HepG2 (cell line): ENCODE measurements around the gene CDAN1. TPM values are rescaled to one million over a fixed set of nuclear protein-coding genes. Genes with fewer than 3 reads are reported as not detected.

Experiments
- AKNA ChIP-seq: sonication (generic); formaldehyde crosslinking; IDR thresholded peaks from 2 replicates; pipeline ENCODE4 v1.4.0; 2020; ENCODE audit warnings: missing genetic modification reagents, borderline replicate concordance
- ATF7 ChIP-seq, 2 experiments: fragments of 450-650 bp in 1 of 2; sonication (generic) in 1 of 2; formaldehyde crosslinking in 1 of 2; IDR thresholded peaks; 2 replicates each; pipeline versions ENCODE4 v1.4.0 to v1.6.1; 2016 to 2020; ENCODE audit warnings: antibody characterized with exemption in 1 of 2, mild to moderate bottlenecking in 1 of 2, missing genetic modification reagents in 1 of 2
- CEBPG ChIP-seq: IDR thresholded peaks from 2 replicates; pipeline ENCODE4 v1.6.1; 2016
- GATAD2A ChIP-seq: IDR thresholded peaks from 2 replicates; pipeline ENCODE4 v1.6.1; 2016
- HMGXB4 ChIP-seq, 2 experiments: sonication (generic) in 1 of 2; formaldehyde crosslinking in 1 of 2; IDR thresholded peaks; 2 replicates each; pipeline versions ENCODE4 v1.4.0 to v1.6.1; 2018 to 2020; ENCODE audit warnings: missing genetic modification reagents in 2 of 2, borderline replicate concordance in 1 of 2, low read depth in 1 of 2, mild to moderate bottlenecking in 1 of 2, missing biosample characterization in 1 of 2
- RBAK ChIP-seq: sonication (generic); formaldehyde crosslinking; IDR thresholded peaks from 2 replicates; pipeline ENCODE4 v1.5.1; 2020; ENCODE audit warnings: mild to moderate bottlenecking, missing genetic modification reagents
- REPIN1 ChIP-seq: sonication (generic); formaldehyde crosslinking; IDR thresholded peaks from 2 replicates; pipeline ENCODE4 v1.8.0; 2022; ENCODE audit warnings: missing genetic modification reagents, low read depth, mild to moderate bottlenecking, borderline replicate concordance
- ZEB1 ChIP-seq: IDR thresholded peaks from 2 replicates; pipeline ENCODE4 v1.6.1; 2012; ENCODE audit warnings: mild to moderate bottlenecking, low read depth, inconsistent platforms; ENCODE audit not compliant: insufficient replicate concordance
- ZNF362 ChIP-seq: sonication (generic); formaldehyde crosslinking; IDR thresholded peaks from 2 replicates; pipeline ENCODE4 v1.4.0; 2020; ENCODE audit warnings: missing genetic modification reagents, mild to moderate bottlenecking, borderline replicate concordance
- ZNF407 ChIP-seq: sonication (generic); formaldehyde crosslinking; IDR thresholded peaks from one replicate; pipeline ENCODE4 v1.5.1; 2020; ENCODE audit warnings: mild to moderate bottlenecking, missing genetic modification reagents; ENCODE audit errors: not compliant biosample characterization
- polyA plus RNA-seq, 8 experiments: library from polyadenylated mRNA; depleted of rRNA in 3 of 8; stranded (reverse) in 7 of 8; unstranded in 1 of 8; fragments of >200 nt; fragmentation: Illumina TruSeq in 4 of 8; extraction: Trizol in 4 of 8; gene quantifications; 2 replicates each; pipeline versions ENCODE4 v1.2.1 to v1.2.3, GENCODE V29; 2011 to 2016; ENCODE audit warnings: low read depth in 4 of 8, missing spikeins in 1 of 8, mixed read lengths in 1 of 8; ENCODE audit not compliant: insufficient read depth in 1 of 8
- total RNA-seq, 5 experiments: library from RNA; depleted of rRNA; stranded (reverse); fragments of >200 nt; fragmentation: Illumina TruSeq; extraction: Trizol; gene quantifications; 2 replicates each; pipeline ENCODE4 v1.2.3, GENCODE V29; 2016; ENCODE audit warnings: low read depth in 1 of 5

Gene CDAN1
- total and polyA plus RNA-seq, 2 of the 13 experiments (the other 11 are each of a cell fraction or from before 2014, with no cell fraction given) = 5.0 to 16.1 TPM

- TF ChIP-seq ATF7 (IDR thresholded peaks at IDR 0.05) (no peak), ATF7 (CRISPR knock-in tag; IDR thresholded peaks at IDR 0.05) (no peak), CEBPG (no peak), REPIN1 (CRISPR knock-in tag) (no peak), RBAK (CRISPR knock-in tag) (no peak), ZNF407 (CRISPR knock-in tag) (no peak), HMGXB4 (CRISPR knock-in tag; IDR thresholded peaks at IDR 0.05; ENCODE audit: borderline replicate concordance in 1 of 2, low read depth in 1 of 2) (no peak), AKNA (no peak), GATAD2A (no peak), ZEB1 (no peak), ZNF362 (CRISPR knock-in tag) (no peak)
Observed at GRCh38 chr15:42736793-42737528, at the start of gene CDAN1 (continued).
